PC-9 (cell line): ENCODE measurements around the gene RC3H2. TPM values are rescaled to one million over a fixed set of nuclear protein-coding genes. Genes with fewer than 3 reads are reported as not detected.

ENCODE experiments used
- Bru-seq: library from RNA; stranded (reverse); fragments of 400-500 nt; gene quantifications from one replicate; lab custom pipeline; 2021; lab: Mats Ljungman, UMichigan
- BruChase-seq, 2 experiments: library from RNA; stranded (reverse); fragments of 400-500 nt; gene quantifications; one replicate each; lab custom pipeline; 2021; lab: Mats Ljungman, UMichigan
- BruUV-seq: library from RNA; stranded (reverse); fragments of 400-500 nt; replicated peaks from 2 replicates; lab custom pipeline; 2021; lab: Mats Ljungman, UMichigan
- CTCF ChIA-PET: fragments of 300-600 bp; sonication (Branson Sonifier 250); formaldehyde crosslinking; loops from one replicate; lab custom pipeline; 2022; ENCODE audit warnings: antibody characterized with exemption; lab: Charles Lee
- POLR2A ChIA-PET: fragments of 300-600 bp; sonication (Branson Sonifier 250); formaldehyde crosslinking; loops from one replicate; lab custom pipeline; 2022; ENCODE audit warnings: antibody characterized with exemption; ENCODE audit not compliant: unreplicated experiment; lab: Charles Lee
- DNase-seq, 2 experiments: peaks; one replicate each; pipeline versions ENCODE4 v3.0.0 to v3.0.0-alpha.2; 2015 to 2022; ENCODE audit warnings: mixed read lengths in 1 of 2
- H2AFZ ChIP-seq: fragments of 200-600 bp; sonication (generic); 2 replicates; pipeline ENCODE4 v1.8.1; 2017; ENCODE audit warnings: antibody characterized with exemption
- H3F3A ChIP-seq: fragments of 200-600 bp; sonication (generic); 2 replicates; pipeline ENCODE4 v1.8.1; 2017; ENCODE audit warnings: antibody characterized with exemption, mild to moderate bottlenecking, low read depth; ENCODE audit not compliant: insufficient read depth
- H3K27ac ChIP-seq: fragments of 200-600 bp; sonication (generic); 2 replicates; pipeline ENCODE4 v1.6.1; 2016; ENCODE audit warnings: mixed run types
- H3K27me3 ChIP-seq: fragments of 200-600 bp; sonication (generic); 2 replicates; pipeline ENCODE4 v1.6.1; 2016; ENCODE audit warnings: low read depth, mixed run types; ENCODE audit not compliant: insufficient read depth
- H3K36me3 ChIP-seq: fragments of 200-600 bp; sonication (generic); 2 replicates; pipeline ENCODE4 v1.6.1; 2016; ENCODE audit warnings: low read depth, mixed run types
- H3K4me1 ChIP-seq: fragments of 200-600 bp; sonication (generic); replicated peaks from 2 replicates; pipeline ENCODE4 v1.6.1; 2016; ENCODE audit warnings: mixed run types; ENCODE audit not compliant: insufficient read depth
- H3K4me2 ChIP-seq: fragments of 200-600 bp; sonication (generic); 2 replicates; pipeline ENCODE4 v1.6.1; 2017; ENCODE audit warnings: mixed run types
- H3K4me3 ChIP-seq: fragments of 200-600 bp; sonication (generic); 2 replicates; pipeline ENCODE4 v1.6.1; 2016; ENCODE audit warnings: mixed run types
- H3K79me2 ChIP-seq: fragments of 200-600 bp; sonication (generic); 2 replicates; pipeline ENCODE4 v1.6.1; 2017; ENCODE audit warnings: low read depth, mixed run types
- H3K9me2 ChIP-seq: fragments of 200-600 bp; sonication (generic); 2 replicates; pipeline ENCODE4 v1.8.1; 2017; ENCODE audit warnings: mild to moderate bottlenecking; ENCODE audit not compliant: insufficient read depth
- H3K9me3 ChIP-seq: fragments of 200-600 bp; sonication (generic); 2 replicates; pipeline ENCODE4 v1.8.1; 2016; ENCODE audit warnings: low read depth; ENCODE audit not compliant: insufficient read depth
- H4K20me1 ChIP-seq: fragments of 200-600 bp; sonication (generic); 2 replicates; pipeline ENCODE4 v1.8.1; 2017; ENCODE audit not compliant: insufficient read depth
- CTCF ChIP-seq: fragments of 200-600 bp; sonication (generic); conservative IDR thresholded peaks from 2 replicates; pipeline ENCODE4 v1.6.1; 2017; ENCODE audit warnings: mixed run types, antibody characterized with exemption, mild to moderate bottlenecking, moderate library complexity
- EZH2 ChIP-seq: fragments of 200-600 bp; sonication (generic); IDR thresholded peaks from 2 replicates; pipeline ENCODE4 v1.8.0; 2017; ENCODE audit warnings: antibody characterized with exemption, low read depth
- intact Hi-C: fragments of 100-400 bp; cut with micrococcal nuclease; formaldehyde crosslinking; loops from one replicate; pipeline ENCODE4 v1.10.0; 2022; ENCODE audit not compliant: unreplicated experiment
- long read RNA-seq: library from polyadenylated mRNA; stranded (forward); transcript quantifications from one replicate; pipeline ENCODE4 v2.0.0, GENCODE V29; 2022
- total RNA-seq: library from RNA; stranded (reverse); gene quantifications from 2 replicates; pipeline ENCODE4 v1.2.3, GENCODE V29; 2021

The RC3H2 gene
- total RNA-seq (58.8 and 59.3 TPM in 2 replicates), Bru-seq, nascent RNA (percentile 89 among the genes with signal in this experiment), BruChase-seq, experiment 1, labeled RNA remaining after a 2-hour chase (percentile 91 among the genes with signal in this experiment), BruChase-seq, experiment 2, labeled RNA remaining after a 6-hour chase (percentile 94 among the genes with signal in this experiment)
- long read RNA-seq, full-length matches to known transcripts, result 10 of 30 reads
- long read RNA-seq, partial matches to known transcripts, result 7 of 30 reads
- long read RNA-seq, other reads (novel, unspliced or antisense), result 13 of 30 reads

- H3K4me1 ChIP-seq, result peaks cover 19% of the 10 kb centered on the region
- POLR2A ChIA-PET, result interaction anchor here (0.5 to 0.9 kb wide), 12 partner anchors 26 to 1222 kb away, joined by 3 to 8 read pairs (median 3); partner anchors contain the start of genes RABGAP1 and ZBTB26
- no peaks in the 10 kb centered on the region for H3K9me2 ChIP-seq
- no peaks in the 10 kb centered on the region for H3K27me3 ChIP-seq
- H3F3A ChIP-seq, result peaks cover 30% of the 10 kb centered on the region
- H3K4me3 ChIP-seq, result peak within 1 kb of the TSS; percentile 100
- peaks cover 7% of the 10 kb centered on the region; the same call in 1 of the 2 replicates for H3K36me3 ChIP-seq
- peaks cover 13% of the 10 kb centered on the region; the same call in 1 of the 2 replicates for H4K20me1 ChIP-seq
- H3K27ac ChIP-seq, result peak within 1 kb of the TSS; percentile 80
- DNase-seq, result peak; percentile 98 to 99
- H2AFZ ChIP-seq, result peak within 1 kb of the TSS; percentile 91
- peaks cover 54% of the 10 kb centered on the region for H3K79me2 ChIP-seq
- intact Hi-C loops, result loop anchor here (1.0 kb wide), 4 partner anchors 8 to 86 kb away; partner anchors contain the start of genes PDCL, ZBTB26 and ZBTB6
- peak within 1 kb of the TSS; percentile 95 for H3K4me2 ChIP-seq
- TSS peak; percentile 91 for BruUV-seq
- no peaks in the 10 kb centered on the region for H3K9me3 ChIP-seq
- no peak for TF ChIP-seq CTCF
- TF ChIP-seq EZH2, result no peak
- CTCF ChIA-PET, result interaction anchor here (0.7 kb wide), 1 partner anchor 675 kb away, joined by 3 read pairs; no protein-coding TSS in a partner anchor
These were observed at the start of gene RC3H2 for GRCh38 chr9:122904823-122905710. Gene RC3H2, minus strand, starts transcription at chr9:122905359. Its CDS starts 7,850 bp downstream, at chr9:122897509.

- Histone ChIP-seq H3K79me2 (peaks cover 81% of the 10 kb centered on the region), H3K9me3 (no peaks in the 10 kb centered on the region), H3K4me3 (no peak overlapping the region), H3K27ac (peak overlapping the region; percentile 57), H3K4me2 (peak overlapping the region; percentile 56), H3F3A (peaks cover 20% of the 10 kb centered on the region), H3K9me2 (no peaks in the 10 kb centered on the region), H2AFZ (no peak overlapping the region), H3K36me3 (no peaks in the 10 kb centered on the region; the same call in 1 of the 2 replicates), H3K27me3 (no peaks in the 10 kb centered on the region), H3K4me1 (peaks cover 26% of the 10 kb centered on the region), H4K20me1 (peaks cover 61% of the 10 kb centered on the region)
- POLR2A ChIA-PET, result interaction anchor here (0.6 to 1.3 kb wide), 4 partner anchors 14 to 1467 kb away, joined by 3 to 11 read pairs (median 6); partner anchors contain the start of gene RABGAP1
- peak in 1 of 2 experiments; percentile 85 for DNase-seq
- CTCF ChIA-PET, result interaction anchor here (1.6 kb wide), 1 partner anchor 23 kb away, joined by 4 read pairs; the partner anchor contains the start of gene ZBTB26
- intact Hi-C loops, result loop anchor here (2.0 kb wide), 1 partner anchor 13 kb away; the partner anchor contains the start of gene RABGAP1
- no TSS peak for BruUV-seq
- no peak for TF ChIP-seq EZH2
- no peak for TF ChIP-seq CTCF
These were observed 49.1 kb upstream of the RC3H2 start for GRCh38 chr9:122954253-122954691.

GRCh38 chr9:122951056-122951455 is 45.9 kb upstream of the RC3H2 start:
- H3F3A ChIP-seq, result peaks cover 26% of the 10 kb centered on the region
- no peak overlapping the region for H3K27ac ChIP-seq
- H3K9me3 ChIP-seq, result no peaks in the 10 kb centered on the region
- no TSS peak for BruUV-seq
- H3K9me2 ChIP-seq, result no peaks in the 10 kb centered on the region
- DNase-seq, result no peak
- CTCF ChIA-PET, result no interaction called here
- peaks cover 75% of the 10 kb centered on the region for H4K20me1 ChIP-seq
- POLR2A ChIA-PET, result interaction anchor here (0.6 kb wide), 1 partner anchor 307 kb away, joined by 4 read pairs; no protein-coding TSS in a partner anchor
- no peak overlapping the region for H2AFZ ChIP-seq
- H3K4me1 ChIP-seq, result peaks cover 38% of the 10 kb centered on the region
- peaks cover 14% of the 10 kb centered on the region for H3K36me3 ChIP-seq
- H3K27me3 ChIP-seq, result no peaks in the 10 kb centered on the region
- no peak for TF ChIP-seq EZH2
- no peak for TF ChIP-seq CTCF
- peaks cover 97% of the 10 kb centered on the region for H3K79me2 ChIP-seq
- no peak overlapping the region for H3K4me2 ChIP-seq
- intact Hi-C loops, result no loop called here
- no peak overlapping the region for H3K4me3 ChIP-seq
